IMR-90 (cell line): Measurements from ENCODE around the gene DPEP2NB. TPM values are rescaled to one million over a fixed set of nuclear protein-coding genes. Genes with fewer than 3 reads are reported as not detected.

ENCODE experiments used
- ATAC-seq: fragments of 200-7000 bp; cut with Tn5 transposase; 2 replicates; pipeline ENCODE4 v1.9.1; 2020; ENCODE audit warnings: low read depth, mild to moderate bottlenecking, moderate library complexity
- BruUV-seq: library from RNA; stranded (reverse); fragments of 400-500 nt; replicated peaks from 2 replicates; lab custom pipeline; 2021; lab: Mats Ljungman, UMichigan
- CTCF ChIA-PET: fragments of 300-600 bp; formaldehyde crosslinking; extraction: SDS; loops from one replicate; lab custom pipeline; 2021; ENCODE audit warnings: antibody characterized with exemption; lab: Yijun Ruan, JAX
- POLR2A ChIA-PET: fragments of 300-600 bp; sonication (Branson Sonifier 250); formaldehyde crosslinking; loops from one replicate; lab custom pipeline; 2022; ENCODE audit warnings: antibody characterized with exemption; ENCODE audit not compliant: unreplicated experiment; lab: Charles Lee
- DNase-seq: peaks from one replicate; pipeline ENCODE4 v3.0.0; 2013
- H2AFZ ChIP-seq: replicated peaks from 2 replicates; pipeline ENCODE3; 2013; ENCODE audit warnings: low read length, mild to moderate bottlenecking; ENCODE audit not compliant: poor library complexity
- H2AK5ac ChIP-seq: 2 replicates; pipeline ENCODE4 v1.6.1; 2013; ENCODE audit warnings: low read depth, low read length, inconsistent platforms
- H2AK9ac ChIP-seq: replicated peaks from 2 replicates; pipeline ENCODE3; 2013; ENCODE audit warnings: mild to moderate bottlenecking, low read depth, low read length, moderate library complexity; ENCODE audit not compliant: poor library complexity
- H2BK120ac ChIP-seq: 2 replicates; pipeline ENCODE4 v1.6.1; 2013; ENCODE audit warnings: low read depth, low read length, inconsistent platforms
- H2BK15ac ChIP-seq: 3 replicates; pipeline ENCODE4 v1.6.1; 2013; ENCODE audit warnings: low read depth, low read length, inconsistent platforms
- H2BK20ac ChIP-seq: 2 replicates; pipeline ENCODE4 v1.6.1; 2013; ENCODE audit warnings: low read depth, mild to moderate bottlenecking, inconsistent platforms, low read length, moderate library complexity
- H2BK5ac ChIP-seq: 2 replicates; pipeline ENCODE4 v1.6.1; 2013; ENCODE audit warnings: mild to moderate bottlenecking, low read depth, low read length, inconsistent platforms; ENCODE audit not compliant: poor library complexity, severe bottlenecking
- H3K14ac ChIP-seq: replicated peaks from 2 replicates; pipeline ENCODE4 v1.6.1; 2013; ENCODE audit warnings: low read depth, low read length, inconsistent platforms
- H3K18ac ChIP-seq: 2 replicates; pipeline ENCODE4 v1.6.1; 2013; ENCODE audit warnings: low read depth, low read length, control low read depth
- H3K23ac ChIP-seq: 2 replicates; pipeline ENCODE4 v1.6.1; 2013; ENCODE audit warnings: low read depth, low read length, inconsistent platforms
- H3K27ac ChIP-seq: 2 replicates; pipeline ENCODE4 v1.5.1; 2013; ENCODE audit warnings: mild to moderate bottlenecking, control low read depth, low read length; ENCODE audit not compliant: insufficient read depth
- H3K27me3 ChIP-seq: 2 replicates; pipeline ENCODE4 v1.6.1; 2013; ENCODE audit warnings: low read length; ENCODE audit not compliant: control insufficient read depth, insufficient read depth
- H3K36me3 ChIP-seq: 2 replicates; pipeline ENCODE4 v1.6.1; 2013; ENCODE audit warnings: low read length, mixed read lengths; ENCODE audit not compliant: control insufficient read depth, insufficient read depth
- H3K4ac ChIP-seq: 2 replicates; pipeline ENCODE4 v1.6.1; 2013; ENCODE audit warnings: low read depth, low read length, inconsistent platforms
- H3K4me1 ChIP-seq: 2 replicates; pipeline ENCODE4 v1.6.1; 2013; ENCODE audit warnings: low read length, mixed read lengths; ENCODE audit not compliant: control insufficient read depth, insufficient read depth
- H3K4me2 ChIP-seq: 2 replicates; pipeline ENCODE4 v1.6.1; 2013; ENCODE audit warnings: low read depth, mild to moderate bottlenecking, control low read depth, low read length, moderate library complexity
- H3K4me3 ChIP-seq: 2 replicates; pipeline ENCODE4 v1.5.1; 2013; ENCODE audit warnings: low read depth, mild to moderate bottlenecking, control low read depth, low read length, moderate library complexity; ENCODE audit not compliant: insufficient read depth
- H3K56ac ChIP-seq: 2 replicates; pipeline ENCODE4 v1.6.1; 2013; ENCODE audit warnings: low read length, inconsistent platforms; ENCODE audit not compliant: insufficient read depth; ENCODE audit errors: extremely low read depth
- H3K79me1 ChIP-seq, 2 experiments: 2 replicates each; pipeline ENCODE4 v1.6.1; 2013; ENCODE audit warnings: low read length in 2 of 2, inconsistent platforms in 1 of 2, low read depth in 1 of 2
- H3K9ac ChIP-seq: 2 replicates; pipeline ENCODE4 v1.6.1; 2013; ENCODE audit warnings: low read depth, low read length, control low read depth
- H3K9me1 ChIP-seq: 2 replicates; pipeline ENCODE4 v1.6.1; 2013; ENCODE audit warnings: low read length, inconsistent platforms; ENCODE audit not compliant: insufficient read depth
- H3K9me3 ChIP-seq: 2 replicates; pipeline ENCODE4 v1.6.1; 2013; ENCODE audit warnings: low read length; ENCODE audit not compliant: control insufficient read depth, insufficient read depth
- H4K20me1 ChIP-seq: 2 replicates; pipeline ENCODE4 v1.6.1; 2013; ENCODE audit warnings: low read length, inconsistent platforms; ENCODE audit not compliant: insufficient read depth
- H4K5ac ChIP-seq: 2 replicates; pipeline ENCODE4 v1.6.1; 2013; ENCODE audit warnings: mild to moderate bottlenecking, low read depth, low read length, control low read depth
- H4K8ac ChIP-seq, 2 experiments: 2 replicates each; pipeline ENCODE4 v1.6.1; 2013; ENCODE audit warnings: low read depth in 2 of 2, low read length in 2 of 2, control low read depth in 1 of 2, inconsistent platforms in 1 of 2
- H4K91ac ChIP-seq: 2 replicates; pipeline ENCODE4 v1.6.1; 2013; ENCODE audit warnings: low read depth, low read length, inconsistent platforms; ENCODE audit not compliant: insufficient read depth
- CEBPB ChIP-seq: IDR thresholded peaks from 2 replicates; pipeline ENCODE4 v1.6.1; 2012; ENCODE audit warnings: low read depth, low read length, improper control_type of control experiment
- WGBS, 2 experiments: methylation state at CpG; one replicate each; pipeline versions ENCODE4 v1.1.5 to v1.1.7; 2013; ENCODE audit warnings: missing lambda C conversion rate in 2 of 2; ENCODE audit not compliant: insufficient read length in 1 of 2; ENCODE audit errors: extremely low coverage in 2 of 2; 5-methylcytosine and 5-hydroxymethylcytosine counted together
- dilution Hi-C: fragments of 300-500 bp; cut with HindIII; formaldehyde crosslinking; loops from one replicate; pipeline ENCODE4 v1.14.3; 2018; ENCODE audit warnings: low sequenced_read_pairs; ENCODE audit not compliant: unreplicated experiment
- in situ Hi-C: fragments of 300-500 bp; cut with MboI; formaldehyde crosslinking; loops from 3 replicates; pipeline ENCODE4 v1.14.3; 2019; ENCODE audit warnings: low sequenced_read_pairs, inconsistent platforms, mixed read lengths
- intact Hi-C: fragments of 100-400 bp; cut with micrococcal nuclease; formaldehyde crosslinking; loops from 2 replicates; pipeline ENCODE4 v1.10.0; 2022
- polyA plus RNA-seq, 3 experiments: library from polyadenylated mRNA; depleted of rRNA; stranded (reverse); fragments of >200 nt; gene quantifications; 2 replicates each; pipeline ENCODE4 v1.2.3, GENCODE V29; 2012; ENCODE audit warnings: low replicate concordance in 1 of 3
- total RNA-seq: library from RNA; depleted of rRNA; stranded (reverse); fragments of >200 nt; gene quantifications from 2 replicates; pipeline ENCODE4 v1.2.3, GENCODE V29; 2012

The DPEP2NB gene
- total and polyA plus RNA-seq, 2 of the 4 experiments (the other 2 are of a cell fraction) = not detected

GRCh38 chr16:68000450-68000849 lies 15.3 kb downstream of the DPEP2NB start:
- in situ Hi-C loops = no loop called here
- Histone ChIP-seq H3K56ac (no peak overlapping the region), H4K8ac (peak overlapping the region; percentile 11 to 26; a peak in 2 of 4 replicates), H3K18ac (no peak overlapping the region), H2AK9ac (no peak overlapping the region), H3K14ac (peak overlapping the region; percentile 52; the same call in 1 of the 2 replicates), H2AFZ (peak overlapping the region; percentile 63), H3K79me1 (no peaks in the 10 kb centered on the region), H3K27me3 (no peaks in the 10 kb centered on the region), H3K4me2 (0 out of 2 replicates have a peak overlapping the region, but pooled peaks have one; percentile 20), H3K9me1 (peaks cover 14% of the 10 kb centered on the region), H3K27ac (no peak overlapping the region), H2BK20ac (0 out of 2 replicates have a peak overlapping the region, but pooled peaks have one; percentile 0), H3K23ac (peak overlapping the region; percentile 23; the same call in 1 of the 2 replicates), H2BK15ac (0 out of 3 replicates have a peak overlapping the region, but pooled peaks have one; percentile 14), H2AK5ac (no peak overlapping the region), H2BK5ac (no peak overlapping the region), H3K4me3 (no peak overlapping the region), H4K91ac (peak overlapping the region; percentile 8; the same call in 1 of the 2 replicates), H3K36me3 (no peaks in the 10 kb centered on the region), H4K5ac (0 out of 2 replicates have a peak overlapping the region, but pooled peaks have one; percentile 13), H3K4me1 (peaks cover 5% of the 10 kb centered on the region), H3K9ac (0 out of 2 replicates have a peak overlapping the region, but pooled peaks have one; percentile 19), H3K9me3 (no peaks in the 10 kb centered on the region), H4K20me1 (no peaks in the 10 kb centered on the region), H2BK120ac (peak overlapping the region; percentile 6), H3K4ac (0 out of 2 replicates have a peak overlapping the region, but pooled peaks have one; percentile 46)
- intact Hi-C loops = no loop called here
- WGBS, 2 experiments = no CpG with 5 or more reads among the region's 3 CpGs
- no TSS peak for BruUV-seq
- ATAC-seq (peak; percentile 51; the same call in 1 of the 2 replicates), DNase-seq (no peak)
- ChIA-PET CTCF (no interaction called here), POLR2A (no interaction called here)
- TF ChIP-seq CEBPB = no peak
- dilution Hi-C loops = no loop called here
